DMS114 treated with DMSO at 0.1 percent for 48 hours (cell line): Measurements from ENCODE around the gene DDHD1.

ENCODE experiments used
- DNase-seq: peaks from one replicate; lab custom pipeline; 2025; ENCODE audit not compliant: unreplicated experiment; lab: John Stamatoyannopoulos, UW

The DDHD1 gene

DNA sequence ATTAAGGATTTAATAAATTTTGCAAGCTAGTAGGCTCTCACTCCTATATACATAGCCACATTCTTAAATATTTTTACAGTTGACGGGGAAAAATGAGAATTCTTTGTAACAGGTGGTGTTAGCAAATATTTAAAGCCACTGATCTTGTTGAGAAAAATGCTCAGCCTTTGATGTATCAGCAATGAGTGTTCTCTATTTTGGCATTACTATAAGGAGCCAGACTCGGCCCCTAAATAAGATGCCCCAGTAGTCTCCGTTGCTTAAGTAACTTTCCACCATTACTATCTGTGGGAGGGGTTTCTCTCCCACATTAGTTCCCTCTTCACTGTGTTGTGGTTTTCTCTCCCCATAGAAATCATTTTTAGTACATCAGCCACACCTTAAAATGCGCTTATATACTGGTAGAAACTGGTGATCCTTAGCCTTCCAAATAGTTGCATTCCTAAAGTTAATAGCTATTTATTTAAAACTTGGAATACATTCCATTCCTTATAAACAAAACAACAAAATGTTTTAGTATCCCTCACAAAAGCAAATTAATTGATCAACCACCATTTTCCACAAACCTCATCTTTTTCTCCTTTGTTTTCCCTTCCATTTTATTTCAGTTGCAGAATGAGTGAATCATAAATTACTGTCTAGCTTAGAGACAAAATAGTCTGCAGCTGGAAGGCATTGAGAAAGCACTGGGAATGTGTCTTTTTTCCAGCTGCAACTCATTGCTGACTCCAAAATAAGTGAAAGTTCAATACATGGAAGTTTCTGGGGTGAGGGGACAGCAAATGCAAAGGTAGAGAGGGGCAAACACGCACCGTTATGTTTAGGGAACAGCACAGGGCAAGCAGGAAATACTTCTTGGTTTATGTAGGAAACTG lies 117.5 kb downstream of the DDHD1 start:
- DNase-seq = no peak

DNA sequence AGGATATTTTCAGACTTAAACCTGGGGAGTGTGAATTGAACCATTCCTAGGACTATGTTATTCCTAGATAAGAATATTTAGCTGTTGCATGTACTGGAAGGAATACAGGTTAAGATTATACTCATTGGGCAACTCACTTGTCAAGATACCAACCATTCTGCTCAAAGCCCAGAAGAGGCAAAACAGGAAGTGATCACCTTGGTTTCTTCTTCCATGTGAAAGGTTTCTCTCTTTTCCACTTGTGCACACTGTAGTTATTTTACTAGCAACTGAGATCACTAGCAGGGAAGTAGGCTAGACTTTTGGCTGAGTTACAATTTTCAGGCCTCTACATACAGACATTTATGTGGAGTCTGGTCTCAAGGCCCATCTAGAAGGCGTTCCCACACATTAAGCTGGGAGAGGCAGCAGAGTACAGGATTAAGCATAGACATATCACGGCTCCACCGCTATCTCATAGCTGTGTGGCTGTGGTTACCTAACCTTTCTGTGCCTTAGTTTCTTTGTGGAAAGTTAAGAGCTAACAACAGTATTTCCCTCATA lies 118.4 kb downstream of the DDHD1 start:
- DNase-seq = no peak

DNA sequence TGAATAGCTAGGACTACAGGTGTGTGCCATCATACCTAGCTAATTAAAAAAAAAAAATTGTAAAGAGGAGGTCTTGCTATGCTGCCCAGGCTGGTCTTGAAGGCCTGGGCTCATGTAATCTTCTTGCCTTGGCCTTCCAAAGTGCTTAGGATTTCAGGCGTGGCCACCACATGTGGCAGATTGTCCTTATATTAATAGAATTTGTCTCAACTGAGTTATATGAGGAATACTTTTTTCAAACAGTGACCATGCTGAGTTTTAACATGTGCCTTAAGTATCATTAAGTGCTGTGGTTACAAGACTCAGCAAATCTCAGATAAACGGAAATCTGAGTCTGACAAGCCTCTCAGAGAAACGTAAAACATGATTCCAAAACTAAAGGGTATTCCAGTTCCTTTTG lies 119.1 kb downstream of the DDHD1 start:
- no peak for DNase-seq

DNA sequence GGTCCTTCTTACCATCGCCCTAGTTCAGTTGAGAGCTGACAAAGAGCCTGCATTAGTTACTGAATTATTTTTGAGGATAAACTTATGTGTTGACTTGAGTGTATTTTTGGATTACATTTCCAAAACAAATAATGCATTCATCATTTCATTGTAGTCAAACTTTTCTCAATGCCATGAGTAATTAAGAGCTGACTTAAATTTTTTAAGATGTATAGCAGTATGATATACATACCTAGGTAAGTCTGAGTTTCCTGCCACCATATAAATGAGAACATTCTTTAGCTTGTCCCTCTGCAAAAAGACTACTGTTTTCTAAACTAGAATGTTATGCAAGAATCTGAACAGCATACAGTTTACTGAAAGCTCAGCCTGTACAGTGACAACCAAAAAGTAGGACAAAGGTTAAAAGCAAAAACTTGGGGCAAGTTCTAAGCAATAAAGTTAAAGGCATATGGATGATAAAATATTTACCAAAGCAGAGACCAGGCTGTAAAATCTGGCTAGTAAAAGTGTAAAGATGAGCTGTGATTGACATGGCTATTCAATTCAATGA lies 120.2 kb downstream of the DDHD1 start:
- DNase-seq = no peak

DNA sequence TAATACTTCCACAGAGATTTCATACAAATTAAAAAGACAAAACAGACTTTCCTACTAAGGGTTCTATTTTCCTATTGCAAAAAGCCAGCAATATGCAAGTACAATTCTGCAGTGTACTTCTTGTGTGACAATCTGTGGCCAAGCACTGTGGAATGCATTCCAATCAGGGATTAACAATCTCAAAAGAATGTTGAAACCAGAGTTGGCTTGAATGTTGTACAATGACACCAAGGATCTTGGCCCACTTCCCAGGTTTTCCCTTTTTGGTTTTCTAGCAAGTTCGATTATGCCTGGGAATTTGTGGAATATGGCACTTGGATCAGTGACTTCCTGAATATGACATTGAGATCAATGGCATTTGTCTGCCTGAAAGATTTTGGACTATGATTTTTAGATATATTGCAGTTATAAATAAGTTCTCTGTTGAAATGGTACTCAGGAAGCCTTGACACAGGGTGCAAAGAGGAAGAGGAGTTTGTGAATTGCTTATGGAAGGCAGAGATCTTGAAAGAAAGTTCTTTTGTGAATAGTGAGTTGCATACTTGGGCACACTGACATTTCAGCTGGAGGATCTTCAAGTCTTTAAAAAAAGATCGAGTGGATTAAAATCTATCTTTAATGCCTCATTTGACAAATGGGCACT lies 120.8 kb downstream of the DDHD1 start:
- DNase-seq = no peak

DNA sequence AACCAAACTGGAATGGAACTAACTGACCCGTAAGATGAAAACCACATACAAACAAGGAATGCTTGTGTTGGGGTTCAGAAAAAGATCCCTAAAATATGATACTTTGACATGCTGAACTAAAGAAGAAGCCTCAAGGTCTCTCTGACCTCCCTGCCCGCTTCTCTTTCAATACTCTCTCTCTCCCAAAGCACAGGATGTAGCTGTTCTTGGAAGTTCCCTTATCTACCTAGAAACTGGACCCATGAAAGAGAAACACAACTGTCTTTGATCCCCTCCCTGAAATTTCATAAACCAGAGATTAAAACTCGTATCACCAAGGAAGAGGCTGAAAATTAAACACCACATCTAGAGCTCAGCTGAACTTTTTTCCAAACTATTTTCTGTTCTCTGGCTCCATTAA lies 125.6 kb downstream of the DDHD1 start:
- DNase-seq = no peak

DNA sequence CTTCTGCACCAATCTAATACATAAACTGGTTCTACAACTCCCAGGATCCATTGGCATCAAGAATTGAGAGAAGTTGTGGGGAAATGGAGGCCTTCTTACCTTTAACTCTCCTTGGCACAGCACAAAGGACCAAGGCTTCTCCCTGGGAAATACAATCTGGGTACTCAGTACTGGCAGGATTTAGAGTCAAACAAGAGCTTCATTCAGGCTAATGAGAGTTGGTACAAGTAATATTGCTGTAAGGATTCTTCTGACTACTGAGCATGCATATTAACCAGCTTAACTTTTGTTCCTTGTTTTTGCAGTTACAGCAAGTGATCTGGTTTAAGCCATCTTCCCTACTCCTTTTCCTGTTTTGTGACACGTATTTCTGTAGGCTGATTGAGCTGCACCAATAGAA lies 126.1 kb downstream of the DDHD1 start:
- DNase-seq = no peak

DNA sequence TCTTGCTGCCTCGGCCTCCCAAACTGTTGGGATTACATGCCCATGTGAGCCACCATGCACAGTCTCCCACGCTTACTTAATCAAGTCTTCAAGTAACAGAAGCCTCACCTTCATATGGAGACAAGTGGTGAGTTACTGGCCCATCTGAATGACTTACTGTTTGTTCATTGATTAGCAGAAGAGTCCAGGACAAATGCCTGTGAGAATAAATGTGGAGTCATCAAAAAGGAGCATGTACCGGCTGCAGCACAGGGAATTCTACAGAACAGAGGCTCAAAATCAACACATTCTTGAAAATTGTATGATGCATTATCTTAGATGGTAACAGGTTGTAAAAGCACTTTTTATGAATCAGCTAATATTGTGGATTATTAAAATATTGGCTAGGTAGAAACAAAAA lies 129.8 kb downstream of the DDHD1 start:
- no peak for DNase-seq

DNA sequence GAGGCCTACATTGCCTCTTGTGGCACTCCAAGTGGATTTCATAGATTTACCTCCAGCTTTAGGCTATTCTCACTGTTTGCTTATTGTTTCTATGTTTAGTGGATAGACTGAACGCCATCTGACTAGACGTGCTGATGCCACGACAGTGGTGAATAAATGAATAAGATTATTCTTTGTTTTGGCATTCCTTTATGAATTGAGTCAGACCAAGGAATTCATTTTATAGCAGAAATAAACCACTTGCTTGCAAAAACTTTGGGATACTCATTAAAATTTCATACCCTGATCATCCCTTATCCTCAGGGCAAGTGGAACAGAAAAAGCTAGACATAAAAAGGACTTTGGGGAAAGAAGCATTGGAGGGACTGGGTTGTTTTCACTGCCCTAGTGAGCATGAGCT lies 130.5 kb downstream of the DDHD1 start:
- DNase-seq = no peak

DNA sequence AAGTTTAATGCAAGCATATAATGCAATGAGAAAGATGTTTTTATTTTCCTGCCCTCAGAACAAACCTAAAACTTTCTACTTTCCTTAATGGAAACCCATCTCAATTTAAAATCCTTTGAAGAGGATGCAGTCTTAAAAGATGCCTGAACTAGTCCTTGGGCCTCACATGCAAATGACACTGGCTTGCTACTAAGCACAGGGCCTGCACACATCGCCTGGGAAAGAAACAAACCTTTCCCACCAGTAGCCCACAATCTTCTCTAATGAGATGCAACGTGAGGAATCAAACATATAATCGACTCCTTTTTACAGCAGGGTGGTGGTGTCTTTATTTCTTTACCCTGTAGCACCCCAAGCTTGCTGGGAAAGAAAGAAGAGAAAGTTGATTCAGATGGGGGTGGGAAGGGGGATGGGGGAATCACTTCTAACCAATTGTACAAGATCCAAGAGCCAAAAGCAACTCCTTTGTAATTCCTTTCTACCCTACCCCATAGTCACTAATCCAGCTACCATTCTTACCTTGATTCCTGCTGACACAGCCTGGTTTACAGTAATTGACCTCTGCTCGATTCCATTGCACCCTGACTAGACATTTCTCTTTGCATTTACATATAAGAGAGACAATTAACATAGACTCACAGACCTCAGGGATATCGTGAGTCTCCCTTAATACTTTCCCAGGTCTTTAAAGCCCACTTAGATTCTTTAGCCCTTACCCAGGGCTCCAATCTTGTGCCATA lies 132.8 kb downstream of the DDHD1 start:
- no peak for DNase-seq

DNA sequence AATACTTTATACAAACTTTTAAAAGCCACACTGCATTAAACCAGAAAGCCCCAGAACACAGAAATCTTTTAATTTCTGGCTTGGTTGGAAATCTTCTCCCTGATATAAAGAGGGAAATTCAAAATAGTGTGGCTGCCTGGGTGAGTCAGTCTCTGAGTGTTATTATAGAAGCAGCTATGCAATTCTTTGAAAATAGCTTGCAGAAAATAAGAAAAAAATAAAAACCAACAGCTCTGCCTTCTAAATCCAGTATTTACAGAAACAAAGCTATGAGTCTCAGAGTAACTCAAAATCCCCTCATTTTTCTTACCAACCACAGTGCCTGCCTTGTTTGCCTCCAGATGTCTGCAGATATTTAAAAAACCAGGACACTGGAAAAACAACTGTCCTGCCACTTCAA lies 133.7 kb downstream of the DDHD1 start:
- DNase-seq = no peak

DNA sequence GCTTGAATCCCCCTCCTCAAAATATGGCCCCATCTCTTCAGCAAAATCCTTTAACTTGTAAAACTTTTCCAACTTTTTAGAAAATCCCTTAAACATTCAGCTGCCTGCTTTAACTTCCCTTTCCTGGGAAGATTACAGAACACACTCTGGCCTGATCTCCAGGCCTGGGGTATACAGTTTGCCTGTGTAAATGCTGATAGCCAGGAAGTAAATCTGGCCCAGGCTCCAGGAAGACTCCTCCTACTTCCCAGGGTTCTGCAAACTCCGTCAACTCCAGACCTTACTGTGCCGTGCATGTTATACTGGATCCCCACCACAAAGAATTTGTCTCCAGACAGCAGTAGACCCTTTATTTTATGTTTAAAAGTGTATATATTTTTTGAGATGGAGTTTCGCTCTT lies 135.3 kb downstream of the DDHD1 start:
- no peak for DNase-seq

DNA sequence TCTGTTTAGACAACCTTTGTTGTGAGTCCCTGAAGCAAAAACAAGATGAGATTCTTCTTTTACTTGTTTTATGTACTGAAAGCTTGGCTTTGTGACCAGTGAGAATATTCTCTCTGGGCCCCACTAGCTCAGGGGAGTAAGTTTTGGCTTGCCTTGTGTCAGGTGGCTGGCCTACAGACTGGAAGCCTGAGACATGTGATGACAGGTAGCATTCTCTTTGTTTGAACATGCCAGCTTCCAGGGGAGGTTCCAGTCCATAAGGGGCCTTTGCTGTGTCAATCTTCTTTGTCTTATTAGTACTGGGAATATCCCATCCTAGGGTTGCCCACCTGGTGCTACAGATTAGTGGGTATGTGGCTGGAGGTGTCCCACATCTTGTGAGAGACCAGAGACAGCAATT lies 136.2 kb downstream of the DDHD1 start:
- DNase-seq = no peak

DNA sequence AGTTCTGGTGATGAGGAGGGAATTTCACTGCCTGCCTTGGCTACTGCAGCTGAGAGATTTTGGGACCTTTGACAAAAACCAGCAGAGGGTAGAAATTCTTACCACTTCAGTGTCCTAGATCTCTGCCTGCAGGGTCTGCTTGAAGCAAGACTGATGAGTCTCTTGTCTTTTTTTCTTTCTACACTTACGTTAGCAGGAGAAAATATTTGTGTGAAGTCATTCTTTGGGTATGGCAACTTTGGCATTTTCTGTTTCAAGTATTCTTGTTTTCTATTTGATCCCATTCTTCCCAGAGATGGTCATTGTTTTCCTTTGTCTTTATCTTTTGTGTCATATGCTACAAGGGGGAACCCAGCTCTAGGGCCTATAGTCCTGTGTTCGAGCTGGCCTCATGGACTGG lies 136.6 kb downstream of the DDHD1 start:
- DNase-seq = no peak

DNA sequence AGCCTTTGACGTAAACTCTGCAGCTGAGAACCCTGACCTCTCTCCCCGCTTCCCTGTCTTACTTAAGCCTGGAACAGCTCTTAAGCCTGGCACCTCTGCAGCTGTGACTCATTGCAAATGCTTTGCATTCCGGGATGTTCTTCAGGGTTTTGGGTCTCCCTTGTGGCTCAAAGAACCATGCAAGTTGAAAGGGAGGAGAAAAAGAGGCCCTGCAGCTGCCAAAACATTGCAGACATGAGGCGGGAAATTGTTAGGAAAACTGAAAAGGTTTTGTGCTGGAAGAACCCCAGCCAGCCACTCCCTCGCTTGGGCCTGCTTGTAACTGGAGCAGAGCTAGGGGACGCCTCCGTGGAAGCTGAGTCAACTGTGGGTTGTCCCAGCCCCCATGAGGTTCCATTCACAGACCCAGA lies 142.1 kb downstream of the DDHD1 start:
- DNase-seq = no peak

DNA sequence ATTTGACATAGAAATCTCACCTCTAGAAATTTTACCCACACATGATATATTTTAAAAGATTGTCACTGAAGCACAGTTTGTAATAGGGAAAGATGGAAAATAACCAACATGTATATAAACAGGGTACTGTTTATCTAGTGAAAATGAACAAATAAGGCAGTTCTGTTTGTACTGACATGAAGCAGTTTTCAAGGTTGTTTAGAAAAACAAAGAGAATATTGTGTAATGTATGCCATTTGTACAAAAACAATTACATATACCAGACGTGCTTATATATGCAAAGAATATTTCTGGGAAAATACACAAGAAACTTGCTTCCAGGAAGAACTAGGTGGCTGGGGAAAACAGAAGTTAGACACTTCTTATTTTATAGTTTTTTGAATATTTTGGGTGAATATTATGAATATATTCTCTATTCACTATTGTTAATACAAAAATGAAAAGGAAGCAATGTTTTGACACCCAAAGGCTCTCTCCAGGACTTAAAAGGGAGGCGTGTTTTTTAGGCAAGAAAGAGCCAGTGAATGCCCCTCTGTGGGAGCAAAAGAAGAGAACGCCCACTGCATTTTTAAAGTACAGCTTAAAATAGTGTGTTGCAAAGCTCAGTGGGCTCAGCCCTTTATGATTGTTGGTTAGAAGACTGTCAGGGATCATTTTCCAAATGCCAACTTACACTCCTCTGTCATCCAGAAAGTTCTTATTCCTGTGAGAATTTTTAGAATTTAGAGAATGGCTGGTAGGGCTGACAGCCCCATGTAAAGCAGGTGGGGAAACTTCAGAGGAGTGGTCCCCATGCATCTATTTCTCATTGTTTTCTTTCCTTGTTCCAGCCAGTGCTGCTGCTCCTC lies 142.7 kb downstream of the DDHD1 start:
- DNase-seq = no peak

DNA sequence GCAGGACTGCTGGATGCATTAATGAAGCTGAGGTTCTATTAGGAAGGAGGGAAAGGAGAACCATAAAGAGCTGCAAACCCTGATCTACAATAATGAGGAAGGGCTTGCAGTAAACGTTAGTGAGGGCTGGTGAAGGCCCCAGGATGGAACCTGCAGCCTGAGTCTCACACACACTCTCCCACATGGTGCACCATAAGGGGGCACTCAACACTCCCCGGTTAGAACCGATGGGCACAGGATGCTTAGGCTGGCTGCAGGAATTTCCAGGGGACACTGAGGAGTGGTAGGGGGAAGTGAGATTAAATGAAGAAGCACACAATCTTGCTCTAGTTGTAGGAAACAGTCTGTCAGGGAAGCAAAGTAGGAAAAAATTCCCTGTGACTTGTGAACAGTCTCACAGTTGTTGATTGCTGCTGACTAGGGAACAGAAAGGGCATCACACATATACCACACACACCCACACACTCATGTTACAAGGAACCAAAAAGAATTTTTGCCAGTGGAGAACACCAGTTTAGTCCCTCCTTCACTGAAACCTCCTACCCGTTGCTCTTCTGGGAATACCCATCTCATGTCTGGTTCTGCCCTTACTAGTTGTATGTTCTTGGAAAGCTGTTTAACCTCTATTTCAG lies 146.1 kb downstream of the DDHD1 start:
- no peak for DNase-seq

DNA sequence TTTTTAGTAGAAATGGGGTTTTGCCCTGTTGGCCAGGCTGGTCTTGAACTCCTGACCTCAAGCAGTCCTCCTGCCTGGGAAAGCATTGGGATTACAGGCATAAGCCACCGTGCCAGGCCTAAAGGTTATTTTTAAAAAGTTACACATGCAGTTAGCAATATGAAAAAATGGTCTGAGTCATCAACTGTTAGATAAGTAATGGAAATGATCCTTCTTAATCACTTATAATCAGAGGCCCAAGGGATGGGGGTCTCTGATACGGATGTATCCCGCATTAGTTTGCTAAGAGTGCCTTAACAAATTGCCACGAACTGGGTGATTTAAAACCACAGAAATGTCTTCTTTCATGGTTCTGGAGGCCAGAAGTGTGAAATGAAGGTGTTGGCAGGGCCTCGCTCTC lies 148.1 kb downstream of the DDHD1 start:
- no peak for DNase-seq

DNA sequence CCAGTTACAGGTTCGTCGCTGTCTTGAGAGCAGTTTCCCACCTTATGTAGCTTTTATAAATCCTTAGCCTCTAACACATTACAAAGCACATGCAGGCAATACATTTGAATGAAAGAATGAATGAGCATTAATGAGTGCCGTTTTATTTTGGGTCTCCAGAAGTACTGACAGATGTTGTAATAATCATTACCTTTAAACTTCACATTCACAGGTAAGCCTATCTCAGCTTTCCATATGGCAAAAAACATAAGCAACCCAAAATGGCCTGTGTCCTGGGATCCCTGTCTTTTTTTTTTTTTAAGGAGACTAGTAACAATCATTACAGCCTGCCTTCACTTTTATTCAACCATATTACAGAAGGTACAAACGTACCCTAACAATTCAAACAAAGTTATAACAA lies 149.3 kb downstream of the DDHD1 start:
- DNase-seq = no peak

DNA sequence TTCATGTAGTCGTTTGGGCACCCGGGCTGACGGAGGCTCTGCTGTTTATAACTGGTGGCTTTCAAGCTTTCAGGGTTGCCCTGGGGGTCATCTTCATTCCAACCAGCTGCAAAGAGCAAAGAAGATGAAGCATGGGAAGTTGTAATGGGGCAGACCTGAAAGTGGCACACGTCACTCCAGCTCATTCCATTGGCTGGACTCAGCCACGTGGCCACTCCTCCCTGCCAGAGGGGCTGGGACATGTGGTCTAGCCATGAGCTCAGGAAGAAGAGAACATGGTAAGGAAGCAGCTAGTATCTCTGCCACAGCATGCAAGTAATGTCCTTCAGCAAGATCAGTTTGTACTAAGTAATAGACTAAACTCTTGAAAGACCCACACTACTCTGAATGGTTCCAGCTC lies 150.5 kb downstream of the DDHD1 start:
- no peak for DNase-seq
